HepG2 (cell line): ENCODE measurements around the gene PKIB. TPM values are rescaled to one million over a fixed set of nuclear protein-coding genes. Genes with fewer than 3 reads are reported as not detected.

ENCODE experiments used
- ATAC-seq: fragments of 200-7000 bp; cut with Tn5 transposase; 3 replicates; pipeline ENCODE4 v1.9.1; 2020; ENCODE audit warnings: mild to moderate bottlenecking, moderate library complexity
- BruUV-seq: library from RNA; stranded (reverse); fragments of 400-500 nt; replicated peaks from 2 replicates; lab custom pipeline; 2021; lab: Mats Ljungman, UMichigan
- CTCF ChIA-PET: fragments of 300-600 bp; formaldehyde crosslinking; extraction: SDS; loops from one replicate; lab custom pipeline; 2021; ENCODE audit warnings: low total read pairs, inconsistent platforms, low intra/inter-chr PET ratio; lab: Yijun Ruan, JAX
- POLR2A ChIA-PET: fragments of 350-600 bp; sonication (Branson Sonifier 250); formaldehyde crosslinking; loops from one replicate; lab custom pipeline; 2020; ENCODE audit warnings: antibody characterized with exemption, inconsistent platforms; lab: Yijun Ruan, JAX
- DNase-seq: peaks from one replicate; pipeline ENCODE4 v3.0.0-alpha.2; 2015; ENCODE audit warnings: low spot score
- FAIRE-seq: peaks from 3 replicates; lab custom pipeline; 2011; peaks lifted over from hg19 to GRCh38; lab: Jason Lieb, UNC
- H2AFZ ChIP-seq: one replicate; pipeline ENCODE4 v1.6.1; 2011; ENCODE audit warnings: low read length, inconsistent platforms
- H3K27ac ChIP-seq: fragments of 300-600 bp; 3 replicates; pipeline ENCODE4 v1.8.0; 2011; ENCODE audit warnings: mixed run types, mild to moderate bottlenecking, mixed read lengths, low read length, inconsistent platforms; ENCODE audit not compliant: insufficient read depth; ENCODE audit errors: extremely low read length
- H3K27me3 ChIP-seq, 2 experiments: fragments of 200-600 bp in 1 of 2; 2 replicates in 1 of 2; 3 replicates in 1 of 2; pipeline versions ENCODE4 v1.6.0 to v1.8.0; 2011; ENCODE audit warnings: low read length in 2 of 2, mild to moderate bottlenecking in 2 of 2, moderate library complexity in 2 of 2, inconsistent platforms in 1 of 2; ENCODE audit not compliant: insufficient read depth in 2 of 2, control insufficient read depth in 1 of 2
- H3K36me3 ChIP-seq, 2 experiments: fragments of 200-600 bp in 1 of 2; replicated peaks in 1 of 2; 2 replicates in 1 of 2; 3 replicates in 1 of 2; pipeline versions ENCODE4 v1.5.1 to v1.8.0; 2011; ENCODE audit warnings: low read length in 2 of 2, inconsistent platforms in 1 of 2; ENCODE audit not compliant: insufficient read depth in 2 of 2, control insufficient read depth in 1 of 2
- H3K4me1 ChIP-seq: 2 replicates; pipeline ENCODE4 v1.5.1; 2012; ENCODE audit warnings: low read length, inconsistent platforms; ENCODE audit not compliant: insufficient read depth
- H3K4me2 ChIP-seq: 2 replicates; pipeline ENCODE4 v1.6.0; 2011; ENCODE audit warnings: low read depth, low read length, inconsistent platforms
- H3K4me3 ChIP-seq, 3 experiments: fragments of 200-600 bp in 1 of 3; sonication (generic), shearing (Covaris generic) in 1 of 3; replicated peaks in 1 of 3; 2 replicates each; pipeline ENCODE4 v1.5.1; 2011 to 2016; ENCODE audit warnings: low read length in 3 of 3, inconsistent platforms in 2 of 3, low read depth in 2 of 3, mild to moderate bottlenecking in 2 of 3, control low read depth in 1 of 3, mixed read lengths in 1 of 3; ENCODE audit not compliant: insufficient read depth in 1 of 3
- H3K79me2 ChIP-seq: one replicate; pipeline ENCODE4 v1.6.1; 2011; ENCODE audit warnings: low read length, inconsistent platforms; ENCODE audit not compliant: insufficient read depth
- H3K9ac ChIP-seq: 2 replicates; pipeline ENCODE4 v1.6.0; 2011; ENCODE audit warnings: mild to moderate bottlenecking, low read depth, low read length, inconsistent platforms; ENCODE audit not compliant: insufficient read depth
- H3K9me3 ChIP-seq: 2 replicates; pipeline ENCODE4 v1.5.1; 2012; ENCODE audit warnings: mild to moderate bottlenecking, low read length
- H4K20me1 ChIP-seq: 2 replicates; pipeline ENCODE4 v1.6.0; 2011; ENCODE audit warnings: inconsistent platforms, mild to moderate bottlenecking, low read length, moderate library complexity; ENCODE audit not compliant: insufficient read depth
- ARID5B ChIP-seq: IDR thresholded peaks from 2 replicates; pipeline ENCODE4 v1.4.0; 2020; ENCODE audit warnings: mild to moderate bottlenecking, missing genetic modification reagents
- CREB1 ChIP-seq, 2 experiments: fragments of 450-650 bp in 1 of 2; IDR thresholded peaks; 2 replicates each; pipeline ENCODE4 v1.6.1; 2016 to 2017; ENCODE audit warnings: control low read depth in 1 of 2, mild to moderate bottlenecking in 1 of 2, missing compliant biosample characterization in 1 of 2, missing genetic modification characterization in 1 of 2
- DNMT3B ChIP-seq: conservative IDR thresholded peaks from 2 replicates; pipeline ENCODE4 v1.6.1; 2016; ENCODE audit warnings: missing biosample characterization, control low read depth
- IKZF4 ChIP-seq: sonication (generic); formaldehyde crosslinking; IDR thresholded peaks from 2 replicates; pipeline ENCODE4 v1.5.1; 2020; ENCODE audit warnings: borderline replicate concordance, mild to moderate bottlenecking, low read depth, missing genetic modification reagents; ENCODE audit errors: not compliant biosample characterization
- KLF16 ChIP-seq, 2 experiments: sonication (generic) in 1 of 2; formaldehyde crosslinking in 1 of 2; IDR thresholded peaks; 2 replicates each; pipeline versions ENCODE4 v1.6.1 to v1.8.0; 2016 to 2023; ENCODE audit warnings: missing genetic modification reagents in 2 of 2, missing compliant biosample characterization in 1 of 2
- KLF9 ChIP-seq: IDR thresholded peaks from 2 replicates; pipeline ENCODE4 v1.6.1; 2016; ENCODE audit warnings: low read depth
- MTA1 ChIP-seq: sonication (generic); formaldehyde crosslinking; IDR thresholded peaks from 2 replicates; pipeline ENCODE4 v1.4.0; 2020; ENCODE audit warnings: missing genetic modification reagents, mild to moderate bottlenecking, borderline replicate concordance
- THAP11 ChIP-seq: IDR thresholded peaks from 2 replicates; pipeline ENCODE4 v1.6.1; 2016; ENCODE audit warnings: missing biosample characterization, missing genetic modification reagents
- ZBTB25 ChIP-seq: IDR thresholded peaks from 2 replicates; pipeline ENCODE4 v1.6.1; 2018; ENCODE audit warnings: missing genetic modification reagents
- ZBTB8A ChIP-seq: sonication (generic); formaldehyde crosslinking; IDR thresholded peaks from 2 replicates; pipeline ENCODE4 v1.4.0; 2020; ENCODE audit warnings: mild to moderate bottlenecking, low read depth, missing genetic modification reagents, borderline replicate concordance
- ZFP90 ChIP-seq: sonication (generic); formaldehyde crosslinking; IDR thresholded peaks from 2 replicates; pipeline ENCODE4 v1.8.0; 2022; ENCODE audit warnings: missing genetic modification reagents, mild to moderate bottlenecking, inconsistent platforms, borderline replicate concordance
- ZNF12 ChIP-seq: sonication (generic); formaldehyde crosslinking; IDR thresholded peaks from 2 replicates; pipeline ENCODE4 v1.5.0; 2020; ENCODE audit warnings: missing genetic modification reagents
- ZNF138 ChIP-seq: sonication (generic); formaldehyde crosslinking; IDR thresholded peaks from 2 replicates; pipeline ENCODE4 v1.5.0; 2020; ENCODE audit warnings: mild to moderate bottlenecking, low read depth, missing genetic modification reagents
- ZNF205 ChIP-seq: IDR thresholded peaks from 2 replicates; pipeline ENCODE4 v1.6.1; 2018; ENCODE audit warnings: missing biosample characterization, missing genetic modification reagents
- ZNF329 ChIP-seq: sonication (generic); formaldehyde crosslinking; IDR thresholded peaks from 2 replicates; pipeline ENCODE4 v1.9.0; 2021; ENCODE audit warnings: low read depth, mild to moderate bottlenecking, missing genetic modification reagents
- ZNF441 ChIP-seq: sonication (generic); formaldehyde crosslinking; IDR thresholded peaks from 2 replicates; pipeline ENCODE4 v1.7.0; 2021; ENCODE audit warnings: missing genetic modification reagents, borderline replicate concordance
- ZNF713 ChIP-seq: sonication (generic); formaldehyde crosslinking; IDR thresholded peaks from 2 replicates; pipeline ENCODE4 v1.4.0; 2020; ENCODE audit warnings: mild to moderate bottlenecking, missing genetic modification reagents
- WGBS: methylation state at CpG from one replicate; pipeline ENCODE4 v1.1.6; 2017; ENCODE audit warnings: low lambda C conversion rate; 5-methylcytosine and 5-hydroxymethylcytosine counted together
- in situ Hi-C: cut with HindIII; loops from 2 replicates; pipeline ENCODE4 v1.10.0; 2017; ENCODE audit warnings: low pct_unique_long_range_greater_than_20kb; ENCODE audit not compliant: extremely low pct_ligation_motif_present
- intact Hi-C: fragments of 100-400 bp; cut with micrococcal nuclease; formaldehyde crosslinking; loops from one replicate; pipeline ENCODE4 v1.10.0; 2022; ENCODE audit not compliant: unreplicated experiment
- polyA plus RNA-seq, 8 experiments: library from polyadenylated mRNA; depleted of rRNA in 3 of 8; stranded (reverse) in 7 of 8; unstranded in 1 of 8; fragments of >200 nt; fragmentation: Illumina TruSeq in 4 of 8; extraction: Trizol in 4 of 8; gene quantifications; 2 replicates each; pipeline versions ENCODE4 v1.2.1 to v1.2.3, GENCODE V29; 2011 to 2016; ENCODE audit warnings: low read depth in 4 of 8, missing spikeins in 1 of 8, mixed read lengths in 1 of 8; ENCODE audit not compliant: insufficient read depth in 1 of 8
- total RNA-seq, 5 experiments: library from RNA; depleted of rRNA; stranded (reverse); fragments of >200 nt; fragmentation: Illumina TruSeq; extraction: Trizol; gene quantifications; 2 replicates each; pipeline ENCODE4 v1.2.3, GENCODE V29; 2016; ENCODE audit warnings: low read depth in 1 of 5

The PKIB gene
- total and polyA plus RNA-seq, 2 of the 13 experiments (the other 11 are each of a cell fraction or from before 2014, with no cell fraction given) = 1.4 to 1.5 TPM

- H3K27ac ChIP-seq = no peak overlapping the region
- CTCF ChIA-PET = no interaction called here
Measured at GRCh38 chr6:122621638-122622037, 11.4 kb downstream of the PKIB start.

More at GRCh38 chr6:122621638-122622037, 11.4 kb downstream of the PKIB start:
- H2AFZ ChIP-seq = no peak overlapping the region
- no peak for FAIRE-seq
- no peaks in the 10 kb centered on the region for H3K36me3 ChIP-seq
- no peaks in the 10 kb centered on the region for H3K9me3 ChIP-seq
- BruUV-seq = no TSS peak
- intact Hi-C loops = no loop called here
- H3K9ac ChIP-seq = no peak overlapping the region
- no peak for DNase-seq
- no peaks in the 10 kb centered on the region for H4K20me1 ChIP-seq
- no peak for ATAC-seq
- H3K4me2 ChIP-seq = no peak overlapping the region
- in situ Hi-C loops = no loop called here
- no peaks in the 10 kb centered on the region for H3K4me1 ChIP-seq
- H3K79me2 ChIP-seq = no peaks in the 10 kb centered on the region
- TF ChIP-seq ZNF205 = no peak
- no peak for TF ChIP-seq IKZF4
- TF ChIP-seq THAP11 (CRISPR knock-in tag) = no peak
- no peak for TF ChIP-seq ZFP90 (CRISPR knock-in tag)
- no peak for TF ChIP-seq ARID5B (CRISPR knock-in tag)
- no peak for TF ChIP-seq MTA1 (CRISPR knock-in tag)
- no peak for TF ChIP-seq ZNF138 (CRISPR knock-in tag)
- no peak for TF ChIP-seq ZBTB25
- TF ChIP-seq ZNF713 (CRISPR knock-in tag) = no peak
- no peak for TF ChIP-seq KLF9 (CRISPR knock-in tag)
- TF ChIP-seq DNMT3B (CRISPR knock-in tag) = no peak
- TF ChIP-seq ZBTB8A (CRISPR knock-in tag) = no peak
- no peak for TF ChIP-seq ZNF12 (CRISPR knock-in tag)
- TF ChIP-seq CREB1 (IDR thresholded peaks at IDR 0.05) = no peak
- no peak for TF ChIP-seq CREB1 (CRISPR knock-in tag; IDR thresholded peaks at IDR 0.05)
- no peak for TF ChIP-seq ZNF441 (CRISPR knock-in tag)
- TF ChIP-seq ZNF329 = no peak
- TF ChIP-seq KLF16 (CRISPR knock-in tag; IDR thresholded peaks at IDR 0.05) = no peak
- no peaks in the 10 kb centered on the region for H3K27me3 ChIP-seq
- no peak overlapping the region for H3K4me3 ChIP-seq
- POLR2A ChIA-PET = no interaction called here
- 3% methylated on average over 2 of the region's 2 CpGs for WGBS
